Measurements from ENCODE around the gene FAM13A.

The FAM13A gene

GRCh38 chr4:88962396-88962795 lies 94.6 kb downstream of the FAM13A start:
- no CpG with 5 or more reads among the region's 2 CpGs for WGBS, 2 donors (ENCODE audit: extremely low coverage in 2 of 2, insufficient read length in 2 of 2, insufficient replicate concordance in 1 of 2)
- H2AFZ ChIP-seq (ENCODE audit: low read length) = no peak overlapping the region
- no peak overlapping the region for H3K4ac ChIP-seq (ENCODE audit: low read length)
- no peak overlapping the region for H3K23ac ChIP-seq (ENCODE audit: low read depth, low read length, poor library complexity)
- H2BK120ac ChIP-seq (ENCODE audit: low read depth, low read length) = no peak overlapping the region
- H3K27ac ChIP-seq (replicated peaks; ENCODE audit: low read length) = no peak overlapping the region
- no peaks in the 10 kb centered on the region for H3K27me3 ChIP-seq (ENCODE audit: control insufficient read depth in 3 of 3, insufficient read depth in 3 of 3, low read depth in 1 of 3, low read length in 3 of 3)
- H2AK5ac ChIP-seq (ENCODE audit: low read depth, low read length) = no peak overlapping the region
- no peak overlapping the region for H3K14ac ChIP-seq (ENCODE audit: low read length)
- no peaks in the 10 kb centered on the region for H3K4me1 ChIP-seq (ENCODE audit: control insufficient read depth in 2 of 2, insufficient read depth in 1 of 2, low read depth in 1 of 2, low read length in 2 of 2)
- no peak overlapping the region for H3K4me2 ChIP-seq (ENCODE audit: insufficient read depth, low read length, poor library complexity, severe bottlenecking)
- H3K9me3 ChIP-seq (replicated peaks in 1 of 2; ENCODE audit: control insufficient read depth in 2 of 2, insufficient read depth in 1 of 2, low read depth in 1 of 2, low read length in 2 of 2) = peaks cover 2 to 7% of the 10 kb centered on the region in 2 donors
- H4K8ac ChIP-seq (ENCODE audit: low read depth, low read length) = no peak overlapping the region
- no peak overlapping the region for H2BK5ac ChIP-seq (ENCODE audit: low read length)
- H2BK15ac ChIP-seq (ENCODE audit: low read length) = no peak overlapping the region
- no peak overlapping the region for H3K18ac ChIP-seq (ENCODE audit: low read length)
- H3K36me3 ChIP-seq (replicated peaks in 1 of 2; ENCODE audit: control insufficient read depth in 2 of 2, insufficient read depth in 2 of 2, low read length in 2 of 2) = no peaks in the 10 kb centered on the region
- DNase-seq (ENCODE audit: low spot score) = no peak
- no peak overlapping the region for H3K4me3 ChIP-seq (ENCODE audit: low read length in 2 of 2)
- H3K9ac ChIP-seq (ENCODE audit: low read depth, low read length, poor library complexity) = no peak overlapping the region
- H2BK12ac ChIP-seq (ENCODE audit: low read length) = no peak overlapping the region
- no peaks in the 10 kb centered on the region for H3K79me1 ChIP-seq (ENCODE audit: low read depth, low read length)
- no peak overlapping the region for H4K91ac ChIP-seq (ENCODE audit: low read depth, low read length, poor library complexity)

DNA sequence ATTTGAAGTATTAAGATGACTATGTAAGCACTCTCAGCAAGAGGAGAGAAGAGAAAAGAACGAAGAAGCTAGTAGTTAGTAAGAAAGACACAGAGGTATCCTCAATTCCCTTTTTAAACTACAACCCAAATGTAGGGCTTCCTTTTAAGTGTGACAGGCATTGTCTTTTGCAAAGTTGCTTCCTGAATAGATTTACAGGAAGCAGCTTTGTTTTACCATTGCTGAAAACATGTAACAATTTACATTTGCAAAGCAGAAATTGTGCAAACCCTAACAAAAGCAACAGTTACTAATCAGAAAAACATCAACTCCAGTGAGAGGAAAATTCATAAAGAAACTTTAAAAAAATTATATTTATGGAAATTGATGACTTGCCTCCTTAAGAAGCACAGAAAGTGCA lies 96.4 kb downstream of the FAM13A start:
- Histone ChIP-seq H2AFZ (ENCODE audit: low read length) (no peak overlapping the region), H3K9ac (ENCODE audit: low read depth, low read length, poor library complexity) (no peak overlapping the region), H3K27me3 (ENCODE audit: control insufficient read depth in 3 of 3, insufficient read depth in 3 of 3, low read depth in 1 of 3, low read length in 3 of 3) (no peaks in the 10 kb centered on the region), H2BK15ac (ENCODE audit: low read length) (no peak overlapping the region), H3K36me3 (replicated peaks in 1 of 2; ENCODE audit: control insufficient read depth in 2 of 2, insufficient read depth in 2 of 2, low read length in 2 of 2) (no peaks in the 10 kb centered on the region), H3K23ac (ENCODE audit: low read depth, low read length, poor library complexity) (no peak overlapping the region), H2BK120ac (ENCODE audit: low read depth, low read length) (no peak overlapping the region), H2BK5ac (ENCODE audit: low read length) (no peak overlapping the region), H3K27ac (replicated peaks; ENCODE audit: low read length) (no peak overlapping the region), H3K4me1 (ENCODE audit: control insufficient read depth in 2 of 2, insufficient read depth in 1 of 2, low read depth in 1 of 2, low read length in 2 of 2) (no peaks in the 10 kb centered on the region), H2BK12ac (ENCODE audit: low read length) (no peak overlapping the region), H2AK5ac (ENCODE audit: low read depth, low read length) (no peak overlapping the region), H3K4ac (ENCODE audit: low read length) (no peak overlapping the region), H3K9me3 (replicated peaks in 1 of 2; ENCODE audit: control insufficient read depth in 2 of 2, insufficient read depth in 1 of 2, low read depth in 1 of 2, low read length in 2 of 2) (peaks cover 2 to 7% of the 10 kb centered on the region in 2 donors), H4K8ac (ENCODE audit: low read depth, low read length) (no peak overlapping the region), H4K91ac (ENCODE audit: low read depth, low read length, poor library complexity) (no peak overlapping the region), H3K14ac (ENCODE audit: low read length) (no peak overlapping the region), H3K4me2 (ENCODE audit: insufficient read depth, low read length, poor library complexity, severe bottlenecking) (no peak overlapping the region), H3K4me3 (ENCODE audit: low read length in 2 of 2) (no peak overlapping the region), H3K79me1 (ENCODE audit: low read depth, low read length) (no peaks in the 10 kb centered on the region), H3K18ac (ENCODE audit: low read length) (no peak overlapping the region)
- WGBS, 2 donors (ENCODE audit: extremely low coverage in 2 of 2, insufficient read length in 2 of 2, insufficient replicate concordance in 1 of 2) = no CpG with 5 or more reads among the region's 1 CpG
- DNase-seq (ENCODE audit: low spot score) = no peak

GRCh38 chr4:88958080-88958479 lies 98.9 kb downstream of the FAM13A start:
- H2AFZ ChIP-seq (ENCODE audit: low read length) = no peak overlapping the region
- H3K9ac ChIP-seq (ENCODE audit: low read depth, low read length, poor library complexity) = no peak overlapping the region
- no peak overlapping the region for H3K4me3 ChIP-seq (ENCODE audit: low read length in 2 of 2)
- H3K27ac ChIP-seq (replicated peaks; ENCODE audit: low read length) = no peak overlapping the region
- no peak overlapping the region for H3K18ac ChIP-seq (ENCODE audit: low read length)
- no peaks in the 10 kb centered on the region for H3K27me3 ChIP-seq (ENCODE audit: control insufficient read depth in 3 of 3, insufficient read depth in 3 of 3, low read depth in 1 of 3, low read length in 3 of 3)
- no CpG with 5 or more reads among the region's 3 CpGs for WGBS, 2 donors (ENCODE audit: extremely low coverage in 2 of 2, insufficient read length in 2 of 2, insufficient replicate concordance in 1 of 2)
- no peak for DNase-seq (ENCODE audit: low spot score)
- no peaks in the 10 kb centered on the region for H3K36me3 ChIP-seq (replicated peaks in 1 of 2; ENCODE audit: control insufficient read depth in 2 of 2, insufficient read depth in 2 of 2, low read length in 2 of 2)
- H2BK12ac ChIP-seq (ENCODE audit: low read length) = no peak overlapping the region
- H3K4me1 ChIP-seq (ENCODE audit: control insufficient read depth in 2 of 2, insufficient read depth in 1 of 2, low read depth in 1 of 2, low read length in 2 of 2) = no peaks in the 10 kb centered on the region
- no peak overlapping the region for H4K8ac ChIP-seq (ENCODE audit: low read depth, low read length)
- H3K14ac ChIP-seq (ENCODE audit: low read length) = no peak overlapping the region
- H3K4me2 ChIP-seq (ENCODE audit: insufficient read depth, low read length, poor library complexity, severe bottlenecking) = no peak overlapping the region
- H3K9me3 ChIP-seq (replicated peaks in 1 of 2; ENCODE audit: control insufficient read depth in 2 of 2, insufficient read depth in 1 of 2, low read depth in 1 of 2, low read length in 2 of 2) = peaks cover 2 to 7% of the 10 kb centered on the region in 2 donors
- no peak overlapping the region for H2BK5ac ChIP-seq (ENCODE audit: low read length)
- H3K4ac ChIP-seq (ENCODE audit: low read length) = no peak overlapping the region
- H3K79me1 ChIP-seq (ENCODE audit: low read depth, low read length) = no peaks in the 10 kb centered on the region
- no peak overlapping the region for H4K91ac ChIP-seq (ENCODE audit: low read depth, low read length, poor library complexity)
- no peak overlapping the region for H2BK15ac ChIP-seq (ENCODE audit: low read length)
- H2AK5ac ChIP-seq (ENCODE audit: low read depth, low read length) = no peak overlapping the region
- H2BK120ac ChIP-seq (ENCODE audit: low read depth, low read length) = no peak overlapping the region
- H3K23ac ChIP-seq (ENCODE audit: low read depth, low read length, poor library complexity) = no peak overlapping the region

- H2AFZ ChIP-seq (ENCODE audit: low read length) = no peak overlapping the region
- H3K9ac ChIP-seq (ENCODE audit: low read depth, low read length, poor library complexity) = no peak overlapping the region
- H3K18ac ChIP-seq (ENCODE audit: low read length) = no peak overlapping the region
- peaks cover 2 to 7% of the 10 kb centered on the region in 2 donors for H3K9me3 ChIP-seq (replicated peaks in 1 of 2; ENCODE audit: control insufficient read depth in 2 of 2, insufficient read depth in 1 of 2, low read depth in 1 of 2, low read length in 2 of 2)
- no peak overlapping the region for H4K91ac ChIP-seq (ENCODE audit: low read depth, low read length, poor library complexity)
- H2AK5ac ChIP-seq (ENCODE audit: low read depth, low read length) = no peak overlapping the region
- no peak overlapping the region for H3K27ac ChIP-seq (replicated peaks; ENCODE audit: low read length)
- no peak for DNase-seq (ENCODE audit: low spot score)
- no peak overlapping the region for H3K4ac ChIP-seq (ENCODE audit: low read length)
- WGBS, 2 donors (ENCODE audit: extremely low coverage in 2 of 2, insufficient read length in 2 of 2, insufficient replicate concordance in 1 of 2) = no CpG with 5 or more reads among the region's 2 CpGs
- no peaks in the 10 kb centered on the region for H3K27me3 ChIP-seq (ENCODE audit: control insufficient read depth in 3 of 3, insufficient read depth in 3 of 3, low read depth in 1 of 3, low read length in 3 of 3)
- H3K23ac ChIP-seq (ENCODE audit: low read depth, low read length, poor library complexity) = no peak overlapping the region
- no peaks in the 10 kb centered on the region for H3K79me1 ChIP-seq (ENCODE audit: low read depth, low read length)
- H2BK5ac ChIP-seq (ENCODE audit: low read length) = no peak overlapping the region
- H3K4me3 ChIP-seq (ENCODE audit: low read length in 2 of 2) = no peak overlapping the region
- H3K4me2 ChIP-seq (ENCODE audit: insufficient read depth, low read length, poor library complexity, severe bottlenecking) = no peak overlapping the region
- no peak overlapping the region for H3K14ac ChIP-seq (ENCODE audit: low read length)
- no peak overlapping the region for H2BK12ac ChIP-seq (ENCODE audit: low read length)
- H3K36me3 ChIP-seq (replicated peaks in 1 of 2; ENCODE audit: control insufficient read depth in 2 of 2, insufficient read depth in 2 of 2, low read length in 2 of 2) = no peaks in the 10 kb centered on the region
- H2BK120ac ChIP-seq (ENCODE audit: low read depth, low read length) = no peak overlapping the region
- H2BK15ac ChIP-seq (ENCODE audit: low read length) = no peak overlapping the region
- no peaks in the 10 kb centered on the region for H3K4me1 ChIP-seq (ENCODE audit: control insufficient read depth in 2 of 2, insufficient read depth in 1 of 2, low read depth in 1 of 2, low read length in 2 of 2)
- H4K8ac ChIP-seq (ENCODE audit: low read depth, low read length) = no peak overlapping the region
Observed at GRCh38 chr4:88957570-88957969, 99.4 kb downstream of the FAM13A start.
